HL-60 (cell line): Measurements from ENCODE around the gene DAGLB.

Experiments
- CTCF ChIP-seq: IDR thresholded peaks from one replicate; pipeline ENCODE4 v1.5.1; 2011; ENCODE audit warnings: low read length, control low read depth, inconsistent platforms; ENCODE audit not compliant: insufficient read depth
- GABPA ChIP-seq: IDR thresholded peaks from 2 replicates; pipeline ENCODE4 v1.6.1; 2012; ENCODE audit warnings: low read depth
- POLR2AphosphoS5 ChIP-seq: IDR thresholded peaks from 2 replicates; pipeline ENCODE4 v1.6.1; 2012; ENCODE audit warnings: low read depth
- REST ChIP-seq: IDR thresholded peaks from 2 replicates; pipeline ENCODE4 v1.6.1; 2012; ENCODE audit warnings: low read depth; ENCODE audit not compliant: insufficient replicate concordance

GRCh38 chr7:6417408-6417807 is 30.3 kb downstream of the DAGLB start:
- no peak for TF ChIP-seq CTCF
- no peak for TF ChIP-seq GABPA
- TF ChIP-seq POLR2AphosphoS5: no peak
- no peak for TF ChIP-seq REST
